Inflammatory macrophage (primary cell): ENCODE data around the gene METTL1.

ENCODE experiments used
- DNase-seq, 2 donors: peaks; one replicate each; pipeline ENCODE4 v3.0.0-alpha.2; 2020 to 2022

The METTL1 gene

DNA sequence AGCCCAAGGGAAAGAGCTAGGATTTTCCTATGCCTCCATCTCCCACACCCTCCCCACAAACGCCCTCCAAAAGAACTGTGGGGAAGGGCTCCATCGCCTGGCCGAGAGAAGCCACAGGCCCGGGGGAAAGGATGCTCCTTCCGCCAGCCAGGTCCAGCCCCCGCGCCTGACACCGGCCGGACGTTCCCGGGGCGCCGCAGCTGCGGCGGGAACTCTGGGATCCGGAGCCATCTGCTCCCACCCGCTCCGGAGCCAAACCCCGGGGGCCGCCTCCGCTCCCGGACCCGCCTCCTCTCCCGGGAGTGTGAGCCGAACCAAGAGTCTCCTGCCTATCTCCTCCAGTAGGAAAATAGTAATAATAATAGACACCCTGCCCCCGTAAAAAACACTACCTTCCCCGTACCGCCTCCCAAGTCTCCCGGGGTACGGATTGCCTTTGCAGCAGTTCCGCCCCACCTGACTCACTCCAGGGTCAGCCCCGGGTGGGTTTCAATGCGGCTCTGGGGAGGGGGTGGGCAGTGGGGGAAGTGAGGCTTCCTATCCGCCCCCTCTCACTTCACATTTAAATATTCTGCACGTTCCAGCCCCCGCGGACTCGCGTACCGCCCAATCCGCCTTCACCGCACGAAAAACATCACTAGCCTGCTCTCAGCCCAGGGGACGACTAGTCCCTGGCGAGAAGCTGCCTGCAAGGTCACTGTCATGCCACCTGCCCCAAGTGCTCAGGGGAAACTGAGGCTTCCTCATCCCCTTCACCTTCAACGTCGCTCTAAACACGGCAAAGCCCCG is 35.8 kb downstream of the METTL1 start:
- DNase-seq, result no peak

DNA sequence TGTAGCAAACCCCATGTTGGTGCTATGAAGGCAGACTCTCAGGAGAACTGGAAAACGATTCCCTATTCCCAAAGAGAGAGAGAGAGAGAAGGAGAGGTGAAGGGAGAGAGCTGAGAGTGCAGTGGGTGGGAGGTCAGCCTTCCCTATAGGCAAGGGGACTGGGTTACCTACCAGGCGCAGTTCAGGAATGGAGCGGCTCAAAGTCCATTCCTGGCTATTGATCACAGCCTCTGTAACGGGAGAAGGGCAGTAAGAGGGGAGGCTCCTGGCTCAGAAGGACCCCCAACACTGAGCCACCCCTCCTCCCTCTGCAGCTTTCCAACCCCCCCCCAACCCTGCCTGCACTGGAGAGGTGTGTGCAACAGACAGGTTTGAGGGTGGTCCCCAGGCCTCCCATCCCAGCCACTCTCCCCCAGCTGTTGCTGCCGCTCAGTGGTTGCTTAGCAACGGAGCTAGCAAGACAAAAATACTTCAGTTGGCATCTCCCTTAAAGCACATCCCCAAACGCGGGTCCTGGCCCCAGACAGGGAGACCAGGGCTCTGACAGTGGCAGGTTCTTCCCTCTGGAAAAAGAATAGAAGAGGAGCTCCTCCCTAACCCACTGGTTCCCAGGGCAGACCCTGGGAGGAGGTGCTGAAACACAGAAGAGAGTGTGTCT is 36.6 kb downstream of the METTL1 start:
- no peak for DNase-seq

DNA sequence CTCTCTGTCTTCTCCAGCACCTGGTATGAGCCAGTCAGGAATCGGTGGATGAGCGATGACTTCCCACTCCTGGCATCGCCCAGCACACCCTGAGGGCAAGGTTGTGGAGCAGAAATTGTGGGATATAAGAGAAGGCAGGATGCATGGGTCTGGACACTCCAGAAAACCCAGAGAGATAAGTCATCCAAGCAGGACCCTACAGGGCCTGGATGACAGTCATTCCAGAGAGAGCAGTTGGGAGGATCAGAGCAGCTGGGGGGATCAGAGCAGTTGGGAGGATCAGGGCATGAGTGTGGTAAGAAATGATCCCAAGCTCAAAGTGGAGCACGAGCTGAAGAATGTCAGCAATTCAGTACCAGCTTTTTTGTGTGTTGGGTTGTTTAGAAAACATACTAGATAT is 37.3 kb downstream of the METTL1 start:
- no peak for DNase-seq

DNA sequence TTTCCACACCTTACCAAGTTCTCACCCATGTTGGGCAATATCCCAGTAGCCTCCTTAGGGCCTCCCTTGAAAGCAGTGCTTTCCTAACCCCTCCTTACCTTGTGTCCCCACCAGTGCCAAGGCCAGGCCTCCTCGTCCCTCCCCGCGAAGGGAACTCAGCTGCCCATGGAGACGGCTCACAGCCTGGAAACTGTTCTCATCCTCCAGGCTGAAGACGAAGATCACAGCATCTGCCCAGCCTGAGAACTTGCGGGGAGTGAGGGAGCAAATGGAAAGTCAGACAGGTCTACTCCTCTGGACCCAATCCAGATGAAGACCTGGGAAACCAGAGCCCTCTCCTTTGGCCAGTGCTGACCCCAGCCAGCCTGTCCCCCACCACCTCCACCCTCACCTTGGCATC is 38.0 kb downstream of the METTL1 start:
- no peak for DNase-seq

DNA sequence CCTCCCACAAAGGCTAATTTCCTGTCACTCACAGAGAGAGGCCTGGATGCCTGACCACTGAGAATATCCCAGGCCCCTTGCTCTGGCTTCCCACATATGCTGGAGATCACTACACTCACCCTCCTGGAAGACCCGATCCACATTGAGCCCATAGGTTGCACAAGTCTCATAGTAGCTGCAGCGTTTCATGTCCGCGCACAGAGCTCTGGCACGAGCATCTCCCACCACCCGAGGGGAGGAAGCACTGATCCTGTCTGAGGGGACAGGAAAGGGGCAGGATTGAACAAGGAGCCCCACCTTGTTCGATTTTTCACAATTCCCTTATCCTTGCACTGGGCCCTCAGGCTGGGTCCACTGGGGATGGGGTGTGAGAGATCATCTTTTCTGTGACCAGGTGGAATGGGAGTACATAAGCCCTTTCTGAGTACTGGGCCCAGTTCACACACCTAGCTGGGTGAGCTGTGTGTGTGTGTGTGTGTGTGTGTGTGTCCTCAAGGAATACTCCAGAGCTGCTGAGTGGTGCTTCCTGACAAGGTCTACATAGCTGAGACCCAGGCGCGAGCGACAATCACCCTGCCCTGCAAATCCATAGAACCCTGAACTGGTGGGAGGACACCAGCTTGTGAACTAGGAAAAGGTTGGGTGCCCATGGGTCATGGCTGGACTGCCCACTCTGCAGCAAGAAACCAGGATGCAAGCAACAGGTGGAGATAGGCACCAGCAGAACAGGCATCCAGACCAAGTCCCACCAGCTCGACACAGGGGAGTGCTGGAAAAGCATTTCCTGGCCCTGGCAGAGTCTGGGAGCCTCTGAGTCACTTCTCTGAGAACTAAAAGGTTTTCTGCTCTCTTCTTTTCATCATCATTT is 38.9 kb downstream of the METTL1 start:
- DNase-seq, result no peak

DNA sequence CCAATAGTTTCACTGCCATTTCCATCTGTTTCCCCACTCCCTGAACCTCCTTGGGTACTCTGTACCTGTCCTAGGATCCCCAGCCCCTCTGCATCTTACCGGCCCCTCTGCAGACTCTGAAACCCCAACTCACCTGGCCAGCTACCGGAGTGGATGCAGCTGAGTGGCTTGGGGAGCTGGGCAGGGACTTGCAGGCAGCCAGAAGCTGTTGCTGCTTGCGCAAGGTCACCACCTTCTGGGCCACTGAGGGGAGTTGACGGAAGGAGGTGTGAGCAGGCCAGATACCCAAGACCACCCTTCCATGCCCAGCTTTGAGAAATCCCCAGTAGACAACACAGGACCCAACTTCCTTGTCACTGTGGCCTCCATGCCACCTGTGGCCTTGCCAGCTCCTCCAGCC is 39.6 kb downstream of the METTL1 start:
- no peak for DNase-seq

DNA sequence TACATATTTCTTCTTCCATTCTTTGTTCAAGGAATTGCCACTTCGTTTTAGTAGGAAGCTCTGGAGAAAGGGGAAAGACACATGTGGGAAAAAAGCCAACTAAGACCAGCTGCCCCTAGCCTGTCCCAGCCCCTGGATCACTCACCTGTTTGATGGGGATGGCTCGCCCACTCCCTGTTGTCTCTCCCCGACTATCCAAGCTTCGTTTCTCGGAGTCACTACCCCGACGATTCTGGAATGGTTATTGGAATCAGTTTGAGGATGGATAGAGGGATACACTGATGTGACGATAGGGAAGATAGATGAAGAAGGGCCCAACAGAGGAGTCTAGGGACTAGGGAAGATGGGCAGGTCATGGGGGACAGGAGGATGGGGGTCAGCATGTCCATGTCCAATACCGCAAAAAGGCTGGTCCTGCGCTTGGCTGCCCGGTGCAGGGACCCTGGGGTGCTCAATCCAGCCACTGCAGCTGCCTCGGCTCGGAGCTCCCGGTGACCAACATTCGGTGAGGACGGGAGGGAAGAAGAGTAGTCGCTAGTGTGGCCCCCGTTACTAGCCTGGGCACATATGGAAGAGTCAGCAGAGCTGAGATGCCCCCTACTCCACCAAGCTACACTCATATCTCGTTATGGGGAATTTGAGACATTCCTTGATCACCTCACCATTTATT is 40.4 kb downstream of the METTL1 start:
- DNase-seq, result no peak

DNA sequence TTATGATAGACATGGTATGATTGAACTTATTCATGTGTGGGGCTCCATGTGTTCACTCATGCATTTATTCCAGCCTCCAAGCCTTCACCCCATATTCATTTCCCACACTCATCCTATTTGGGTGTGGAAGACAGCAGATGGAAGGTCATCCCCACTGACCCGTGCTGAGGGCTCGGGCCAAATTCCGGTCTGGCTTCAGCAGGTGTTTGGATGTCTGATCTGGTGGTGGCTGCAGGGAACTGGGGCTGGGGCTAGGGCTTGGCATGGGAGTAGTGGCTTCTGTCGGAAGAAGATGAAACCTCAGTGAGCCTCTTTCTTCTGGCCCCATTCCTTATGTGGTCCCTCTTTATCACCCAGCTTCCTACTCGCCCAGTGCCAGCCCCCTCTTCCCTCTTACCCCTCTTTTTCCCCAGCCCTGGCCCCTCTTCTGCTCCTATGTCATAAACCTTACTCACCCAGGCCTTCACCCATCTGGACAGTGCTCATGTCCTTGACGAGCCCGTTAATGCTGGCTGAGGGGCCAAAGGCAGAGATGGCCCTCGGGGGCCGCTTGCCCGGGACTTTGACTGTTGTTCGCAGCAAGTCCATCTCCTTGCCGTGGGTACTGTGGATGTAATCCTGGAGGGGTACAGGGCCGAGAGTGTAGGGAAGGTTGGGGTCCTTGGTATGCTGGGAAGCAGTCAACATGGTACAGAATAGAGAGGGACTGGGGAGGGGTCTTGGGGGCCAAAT is 41.4 kb downstream of the METTL1 start:
- DNase-seq, result no peak

DNA sequence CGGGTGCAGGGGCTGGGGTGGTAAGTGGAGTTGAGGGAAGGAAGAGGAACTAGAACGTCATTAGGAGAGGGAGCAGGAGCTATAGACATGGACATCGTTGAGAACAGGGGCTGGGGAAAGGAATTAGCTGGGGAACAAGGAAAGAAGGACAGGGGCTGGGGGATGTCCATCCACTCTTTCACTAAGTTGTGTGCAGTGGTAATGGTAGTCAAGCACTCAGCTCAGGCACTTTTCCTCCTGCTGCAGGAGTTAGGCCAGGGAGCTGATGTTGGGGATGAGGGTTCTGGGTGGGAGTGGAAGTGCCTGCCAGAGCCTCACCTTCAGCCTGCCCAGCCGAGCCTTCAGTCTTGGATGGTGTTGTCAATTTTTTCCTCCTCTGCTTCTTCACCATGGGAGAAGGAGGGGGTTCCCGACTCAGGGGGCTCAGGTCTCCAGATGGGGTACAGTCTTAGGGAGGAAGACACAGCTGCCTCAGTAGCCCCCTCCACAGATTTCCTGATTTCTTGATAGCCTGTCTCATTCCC is 42.5 kb downstream of the METTL1 start:
- DNase-seq, result no peak

DNA sequence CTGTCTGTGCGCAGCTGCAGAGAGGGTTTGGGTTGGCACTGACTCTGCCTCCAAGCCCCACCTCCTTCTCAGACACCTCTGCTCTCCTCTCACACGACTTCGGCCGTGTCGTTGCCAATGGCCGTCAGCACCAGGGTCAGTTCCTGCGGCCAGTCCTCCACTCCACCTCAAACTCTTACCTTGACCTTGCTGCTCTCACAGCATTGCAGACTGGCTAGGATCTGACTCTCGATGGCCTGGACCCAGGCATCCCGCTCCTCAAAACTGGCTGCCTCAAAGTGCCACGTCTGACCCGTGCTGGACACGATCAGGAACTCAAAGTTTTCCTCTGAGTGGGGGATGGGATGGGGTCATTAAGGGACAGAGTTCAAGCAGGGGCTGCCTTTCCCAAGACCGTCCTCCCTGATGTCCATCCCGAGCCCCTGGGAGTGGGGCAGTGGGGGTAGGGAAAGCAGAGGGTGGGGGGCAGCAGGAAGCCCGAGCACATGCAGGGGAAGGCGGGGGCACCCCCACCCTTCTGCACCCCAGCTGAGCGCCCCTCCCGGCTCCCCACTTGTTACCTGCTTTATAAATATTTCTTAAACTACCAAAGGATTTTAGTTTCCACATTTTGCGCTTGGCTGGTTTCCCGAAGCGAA is 44.0 kb downstream of the METTL1 start:
- no peak for DNase-seq

DNA sequence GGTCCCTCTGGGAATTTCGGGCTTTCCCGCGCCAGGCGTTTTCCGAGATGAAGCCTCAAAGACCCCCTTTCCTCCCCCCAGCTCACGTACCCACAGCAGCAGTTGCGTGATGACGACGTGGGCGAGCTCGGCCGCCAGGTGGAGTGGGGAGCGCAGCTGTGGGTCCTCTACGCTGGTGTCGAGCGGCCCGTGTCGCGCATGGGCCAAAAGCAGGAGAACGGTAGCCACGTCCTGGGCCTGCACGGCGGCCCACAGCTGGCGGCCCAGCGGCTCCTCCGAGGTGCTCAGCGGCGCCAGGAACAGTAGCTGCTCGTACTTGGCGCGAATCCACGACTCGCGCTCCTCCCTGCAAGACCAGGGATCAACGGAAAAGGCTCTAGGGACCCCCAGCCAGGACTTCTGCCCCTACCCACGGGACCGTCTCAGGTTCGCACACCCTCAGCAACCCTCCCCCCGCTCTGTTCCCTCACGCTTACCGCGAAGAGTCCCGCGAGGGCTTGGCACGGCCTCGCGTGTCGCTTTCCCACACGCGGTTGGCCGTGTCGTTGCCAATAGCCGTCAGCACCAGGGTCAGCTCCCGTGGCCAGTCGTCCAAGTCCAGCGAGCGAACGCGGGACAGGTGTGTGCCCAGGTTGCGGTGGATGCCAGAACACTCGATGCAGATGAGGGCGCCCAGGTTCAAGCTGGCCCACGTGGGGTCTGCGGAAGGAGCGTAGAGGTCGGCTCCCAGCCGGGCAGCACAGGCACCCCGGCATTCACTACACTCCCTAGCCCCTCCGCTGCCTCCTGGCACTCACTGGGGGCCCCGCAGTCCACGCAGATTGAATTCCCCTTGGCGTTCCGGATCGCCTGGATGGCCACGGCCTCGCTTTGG is 44.8 kb downstream of the METTL1 start:
- no peak for DNase-seq

DNA sequence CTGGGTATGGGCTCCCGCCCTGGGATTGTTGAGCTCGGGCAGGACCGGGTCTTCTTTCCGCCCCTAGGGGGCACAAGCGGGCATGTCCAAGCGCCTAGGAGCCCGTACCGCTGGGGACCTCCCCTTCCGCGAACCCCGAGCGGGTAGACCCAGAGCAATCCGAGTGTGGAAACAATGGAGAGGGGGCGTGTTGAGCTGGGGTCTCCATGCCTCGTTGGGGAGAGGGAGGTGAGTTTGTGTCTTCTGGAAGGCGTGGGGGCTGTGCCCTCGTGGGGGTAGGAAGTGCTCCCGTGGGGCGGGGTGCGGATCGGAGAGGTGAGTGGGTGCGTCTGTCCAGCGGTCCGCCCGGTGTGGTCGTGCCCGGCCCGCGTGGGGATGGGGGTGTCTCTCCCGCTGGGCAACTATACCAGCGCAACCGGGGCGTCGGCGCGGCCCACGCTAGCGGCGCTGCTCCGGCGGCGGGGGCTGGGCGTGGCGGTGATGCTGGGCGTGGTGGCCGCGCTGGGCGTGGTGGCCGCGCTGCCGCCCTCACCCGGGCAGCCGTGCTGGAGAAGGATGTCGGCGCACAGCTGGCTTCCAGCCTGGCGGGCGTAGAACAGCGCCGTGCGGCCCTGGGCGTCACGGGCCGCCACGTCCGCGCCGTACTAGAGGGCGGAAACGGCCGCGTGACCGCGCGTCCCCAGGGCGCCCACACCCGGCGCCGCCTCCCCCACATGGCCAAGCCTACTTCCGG is 45.6 kb downstream of the METTL1 start:
- DNase-seq, result peak in 1 of 2 donors; percentile 9

DNA sequence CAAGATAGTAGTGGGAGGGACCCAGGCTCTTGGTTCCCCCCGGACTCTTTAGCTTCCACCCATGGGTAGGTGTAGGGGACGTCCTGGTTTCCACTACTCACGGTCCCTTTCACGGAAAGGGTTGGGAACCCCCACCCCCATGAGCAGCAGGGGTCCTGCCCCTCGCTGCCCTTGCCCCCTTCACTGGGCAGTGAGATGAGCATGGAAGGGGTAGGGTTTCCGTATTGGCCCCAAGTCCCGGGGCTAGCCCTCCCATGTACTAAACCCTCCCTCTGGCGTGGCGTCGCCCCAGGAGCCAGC is 46.1 kb downstream of the METTL1 start:
- no peak for DNase-seq

DNA sequence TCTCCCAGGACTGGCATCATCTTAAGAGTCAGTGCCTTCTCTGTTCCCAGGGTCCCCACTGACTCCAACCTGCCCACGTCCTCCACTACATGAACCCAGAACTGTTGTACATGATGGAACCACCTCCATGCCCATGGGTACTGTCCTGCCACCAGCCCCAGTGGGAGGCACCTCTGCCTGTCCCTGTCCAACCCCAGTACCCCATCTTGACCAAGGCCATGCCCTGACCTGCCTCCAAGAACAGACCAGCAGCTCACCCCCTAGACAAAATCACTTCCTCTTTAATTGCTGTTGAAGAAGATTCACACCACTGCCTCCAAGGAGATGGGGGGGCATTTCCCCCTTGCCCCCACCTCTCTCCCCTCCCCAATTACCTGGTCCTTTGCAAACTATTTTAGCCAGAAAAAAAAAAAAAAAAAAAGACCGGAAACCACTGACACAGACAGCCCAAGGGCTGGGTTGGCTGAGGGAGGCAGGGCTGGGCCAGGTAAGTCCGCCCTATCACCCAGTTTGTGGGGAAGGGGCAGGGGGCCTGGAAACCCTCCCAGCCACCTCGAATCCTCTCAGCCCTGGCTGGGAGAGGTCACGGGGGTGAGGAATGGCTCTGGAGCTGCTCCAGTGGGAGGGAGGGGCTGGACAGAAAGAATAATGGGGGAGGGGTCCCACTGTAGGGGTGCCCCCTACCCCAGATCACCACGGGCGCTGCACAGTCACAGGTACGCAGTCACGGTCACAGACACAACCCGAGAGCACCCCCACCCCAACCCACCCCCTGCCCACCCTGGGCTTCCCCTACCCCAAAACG is 46.8 kb downstream of the METTL1 start:
- no peak for DNase-seq

DNA sequence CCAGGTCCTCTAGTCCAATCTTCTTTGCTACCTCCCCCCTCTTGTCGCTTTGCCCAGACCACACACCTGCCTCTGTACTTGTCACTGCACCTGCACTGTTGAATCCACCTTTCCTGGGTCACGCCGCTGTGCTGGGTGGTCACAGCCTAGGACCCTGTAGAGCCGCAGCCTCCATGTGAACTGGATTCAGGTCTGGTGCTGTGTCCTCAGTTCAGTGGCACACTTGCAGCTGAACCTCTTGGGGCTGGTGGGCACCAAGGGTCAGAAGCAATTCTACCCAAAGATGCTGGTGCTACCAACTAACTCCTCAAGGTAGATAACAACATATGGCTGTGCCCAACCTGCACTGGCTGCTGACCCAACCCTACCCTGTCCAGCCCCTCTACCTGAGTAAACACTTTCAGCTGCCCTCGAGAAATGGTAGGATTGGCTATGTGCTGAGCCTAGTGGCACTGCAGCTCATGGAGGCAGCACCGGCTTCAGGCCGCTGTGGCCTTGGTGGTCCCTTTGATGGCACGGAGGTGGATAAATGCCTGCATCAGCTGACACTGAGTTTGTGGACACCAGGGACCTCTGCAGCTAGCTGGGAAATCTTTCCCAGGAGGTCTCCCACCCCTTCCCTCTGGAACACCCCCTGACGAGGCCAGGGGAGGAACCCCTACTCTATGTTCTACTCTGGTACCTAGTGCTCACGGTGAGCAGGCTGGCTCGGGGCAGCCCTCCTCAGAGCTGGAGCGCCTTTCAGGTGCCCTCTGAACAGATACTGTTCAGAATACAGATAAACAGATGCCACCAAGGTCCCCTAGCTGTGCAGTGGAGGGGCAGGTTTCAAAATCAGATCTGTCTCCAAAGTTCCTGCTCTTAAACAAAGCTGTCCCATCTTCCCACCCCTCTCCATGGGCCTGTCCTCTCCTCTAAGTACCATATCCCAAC is 47.6 kb downstream of the METTL1 start:
- no peak for DNase-seq

DNA sequence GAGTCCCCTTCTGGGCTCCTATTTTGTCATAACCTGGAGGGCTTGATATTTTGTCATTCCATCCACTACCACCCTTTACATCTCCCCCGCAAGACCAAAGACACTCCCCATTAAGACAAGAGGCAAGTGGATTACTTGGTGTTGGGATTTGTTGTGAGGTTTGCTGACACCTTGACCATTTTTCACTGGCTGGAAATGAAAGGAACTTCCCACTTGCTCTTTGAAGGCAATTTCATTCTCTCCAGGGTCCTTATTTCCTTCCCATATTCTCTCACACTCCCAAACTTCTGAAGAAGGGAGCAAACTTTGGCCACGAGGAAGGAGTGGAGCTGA is 48.3 kb downstream of the METTL1 start:
- DNase-seq, result no peak

DNA sequence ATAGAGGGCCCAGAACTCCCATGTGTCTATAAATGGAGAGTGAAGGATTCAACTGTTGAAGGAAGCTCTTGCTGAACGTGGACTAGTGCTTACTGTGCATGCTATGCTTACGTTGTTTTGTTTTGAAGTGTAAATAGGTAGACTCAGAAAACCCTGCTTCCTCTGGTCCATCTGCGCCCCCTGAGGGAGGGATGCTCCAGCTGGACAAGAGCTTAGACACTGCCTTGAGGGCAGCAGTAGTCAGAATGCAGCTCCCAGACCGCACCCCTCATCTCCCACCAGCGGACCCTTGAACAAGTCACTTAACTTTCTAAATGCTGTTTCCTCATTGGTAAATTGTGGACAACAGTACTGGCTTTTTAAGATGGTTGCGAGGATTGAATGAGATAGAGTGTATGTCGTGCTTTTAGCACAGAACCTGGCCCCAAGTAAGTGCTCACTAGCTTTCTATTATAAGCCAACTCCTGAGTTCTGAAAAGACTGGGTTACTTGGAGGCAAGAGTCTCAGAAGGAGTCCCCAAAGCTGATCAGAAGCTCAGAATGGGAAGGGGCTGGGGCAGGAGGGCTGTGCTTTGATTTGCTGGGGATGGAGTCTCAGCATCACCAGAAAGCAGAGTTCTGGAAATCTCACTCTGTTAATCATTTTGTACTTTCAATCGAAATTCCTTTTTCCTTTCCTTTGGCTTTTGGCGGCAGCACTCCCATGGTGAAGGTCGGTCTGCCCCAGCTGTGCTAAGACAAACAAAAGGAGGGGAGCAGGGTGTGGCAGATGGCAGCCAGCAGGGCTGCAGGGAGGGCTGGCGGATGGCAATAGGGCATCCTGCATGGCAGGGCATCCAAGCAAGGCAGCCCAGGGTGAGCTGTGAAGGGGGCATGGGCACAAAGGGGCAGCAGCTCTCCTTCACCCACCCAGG is 48.9 kb downstream of the METTL1 start:
- DNase-seq, result no peak
